NCI-H2107 (cell line): ENCODE data around the gene DEUP1.
A peak's percentile ranks its signal among the peaks of the same experiment; 100 is the strongest.

Source experiments
- DNase-seq: peaks from one replicate; lab custom pipeline; 2025; lab: John Stamatoyannopoulos, UW

DEUP1 gene

DNA sequence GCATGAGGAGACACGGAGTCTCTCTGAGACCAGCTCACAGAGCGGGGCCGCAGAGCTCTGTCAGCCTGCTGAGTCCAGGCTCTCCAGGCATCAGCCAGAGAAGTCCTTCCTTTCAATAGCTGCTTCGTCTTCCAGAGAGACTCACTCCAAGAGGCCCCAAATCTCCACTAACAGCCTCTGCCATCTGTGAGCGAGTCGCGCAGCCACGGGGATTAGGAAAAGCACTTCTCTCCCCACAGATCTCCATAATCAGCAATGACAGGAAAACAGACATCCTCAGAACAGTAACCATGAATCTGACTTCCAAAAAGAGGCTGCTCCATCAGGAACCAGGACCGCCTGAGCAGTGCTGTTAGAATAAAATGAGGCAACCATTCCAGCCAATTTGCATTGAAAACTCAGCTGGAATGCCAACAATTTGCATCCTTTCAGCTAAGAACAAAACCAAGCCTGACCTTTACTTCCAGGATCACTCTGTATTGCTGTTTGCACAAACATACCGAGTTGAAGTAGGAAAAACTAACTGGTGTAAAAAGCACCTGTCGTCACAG lies 147.2 kb downstream of the DEUP1 start:
- DNase-seq = no peak

DNA sequence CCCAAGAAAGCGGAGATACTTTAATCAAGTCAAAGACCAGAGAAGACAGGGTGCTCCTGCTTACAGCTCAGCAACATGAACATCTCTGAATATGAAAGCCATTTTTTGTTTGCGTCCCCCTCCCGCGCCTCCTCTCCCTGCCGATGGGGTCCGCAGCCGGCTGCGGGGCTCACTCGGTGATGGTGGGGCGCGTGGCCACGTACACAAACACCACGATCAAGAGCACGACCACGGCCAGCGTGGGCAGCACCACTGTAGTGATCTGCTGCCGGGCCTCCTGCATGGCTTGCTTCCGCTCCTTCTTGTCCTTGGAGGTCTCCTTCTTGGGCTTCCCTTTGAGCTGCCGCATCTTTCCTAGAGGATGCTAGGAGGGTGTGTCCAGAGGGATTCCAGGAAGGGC lies 148.3 kb downstream of the DEUP1 start:
- no peak for DNase-seq

DNA sequence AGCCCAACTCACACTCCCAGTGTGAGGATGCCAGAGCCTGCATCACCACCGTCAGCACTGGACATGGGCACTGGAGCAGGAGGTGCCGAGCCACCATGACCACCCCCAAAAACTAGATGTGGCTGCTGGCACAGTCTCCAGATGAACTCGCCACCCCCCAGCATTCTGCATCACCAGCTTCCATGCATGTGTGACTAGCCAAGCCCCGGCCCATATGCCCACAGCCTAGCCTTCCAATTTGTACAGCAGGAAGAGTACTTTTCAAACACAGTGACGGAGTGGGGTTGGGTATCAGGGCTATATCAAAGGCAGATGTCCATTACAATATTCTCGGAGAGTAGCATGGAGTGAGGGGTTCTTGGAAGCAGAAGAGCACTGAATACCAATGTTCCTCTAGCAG lies 149.7 kb downstream of the DEUP1 start:
- no peak for DNase-seq

GRCh38 chr11:93480756-93481155 lies 150.2 kb downstream of the DEUP1 start:
- DNase-seq = no peak

DNA sequence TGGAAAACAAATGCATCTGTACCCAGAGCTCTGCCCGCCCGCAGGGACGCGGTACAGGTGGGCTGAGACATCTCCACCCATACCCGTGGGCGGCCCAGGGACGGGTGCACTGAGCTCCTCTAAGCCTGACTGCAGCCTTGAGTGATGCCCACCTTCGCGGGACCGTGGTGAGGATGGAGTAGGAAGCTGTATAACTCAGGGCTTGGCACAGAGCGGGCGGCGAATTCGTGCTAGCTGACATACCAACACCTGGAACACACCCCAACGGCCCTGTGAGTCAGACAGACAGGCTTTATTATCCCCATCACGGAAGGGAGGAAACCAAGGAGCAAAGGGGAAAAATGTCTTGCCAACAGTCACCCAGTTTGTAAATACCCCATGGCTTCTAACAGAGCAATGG lies 150.7 kb downstream of the DEUP1 start:
- no peak for DNase-seq

DNA sequence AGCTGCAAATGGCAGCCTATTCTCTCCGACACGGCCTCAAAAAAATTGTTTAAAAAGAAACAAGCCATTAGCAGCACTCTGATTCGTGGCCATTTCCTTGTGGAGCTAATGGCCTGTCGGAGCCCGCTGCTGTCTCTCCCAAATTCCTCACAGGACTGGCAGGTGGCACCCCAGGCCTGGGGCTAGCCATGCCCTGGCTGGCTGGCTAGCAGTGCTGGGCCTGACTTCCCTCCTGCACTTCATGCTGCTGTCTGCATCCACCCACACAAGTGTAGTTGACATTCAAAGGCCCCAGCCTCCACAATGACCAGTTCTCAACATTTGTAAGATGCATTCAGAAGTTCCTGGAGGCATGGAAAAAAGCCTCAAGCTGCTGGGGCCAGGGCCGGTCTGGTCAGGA lies 151.2 kb downstream of the DEUP1 start:
- DNase-seq = no peak

- no peak for DNase-seq
Measured at GRCh38 chr11:93482556-93482955, 152.0 kb downstream of the DEUP1 start.

DNA sequence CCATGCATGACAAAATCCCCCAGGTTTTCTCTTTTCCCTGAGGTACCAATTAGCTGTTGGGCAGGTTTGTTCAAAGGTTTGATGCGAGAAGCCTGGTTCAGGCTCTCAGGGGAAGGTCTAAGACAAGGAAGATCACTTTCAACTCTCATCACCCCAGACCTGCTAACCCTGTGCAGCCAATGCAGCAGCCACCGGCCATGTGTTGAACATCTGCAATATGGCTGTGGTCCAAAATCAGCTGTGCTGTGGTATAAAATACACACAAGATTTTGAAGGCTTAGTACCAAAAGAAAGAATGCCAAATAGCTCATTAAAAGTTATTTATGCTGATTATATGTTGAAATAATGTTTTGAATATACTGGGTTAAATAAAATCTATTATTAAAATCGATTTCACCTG lies 154.2 kb downstream of the DEUP1 start:
- DNase-seq = no peak

DNA sequence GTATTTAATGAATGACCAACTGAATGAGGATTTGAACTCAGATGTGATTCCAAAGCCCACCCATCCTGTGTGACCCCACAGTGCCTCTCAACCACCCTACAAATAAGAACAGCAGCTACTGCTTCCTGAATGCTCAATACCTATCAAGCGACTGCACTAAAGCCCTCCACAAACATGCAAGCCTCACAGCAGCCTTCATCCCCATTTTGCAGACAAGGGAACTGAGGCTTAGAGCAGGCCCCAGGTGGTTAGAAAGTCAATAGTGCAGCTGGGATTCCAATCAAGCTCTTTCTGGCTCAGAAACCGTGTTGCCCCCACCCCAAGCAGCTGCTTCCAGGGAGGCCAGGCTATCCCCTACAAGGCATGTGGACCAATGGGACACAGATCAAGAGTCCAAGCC lies 155.4 kb downstream of the DEUP1 start:
- DNase-seq = no peak

GRCh38 chr11:93487032-93487483 lies 156.5 kb downstream of the DEUP1 start:
- DNase-seq = peak; percentile 19
